ENCODE measurements around the gene RREB1.

DNA sequence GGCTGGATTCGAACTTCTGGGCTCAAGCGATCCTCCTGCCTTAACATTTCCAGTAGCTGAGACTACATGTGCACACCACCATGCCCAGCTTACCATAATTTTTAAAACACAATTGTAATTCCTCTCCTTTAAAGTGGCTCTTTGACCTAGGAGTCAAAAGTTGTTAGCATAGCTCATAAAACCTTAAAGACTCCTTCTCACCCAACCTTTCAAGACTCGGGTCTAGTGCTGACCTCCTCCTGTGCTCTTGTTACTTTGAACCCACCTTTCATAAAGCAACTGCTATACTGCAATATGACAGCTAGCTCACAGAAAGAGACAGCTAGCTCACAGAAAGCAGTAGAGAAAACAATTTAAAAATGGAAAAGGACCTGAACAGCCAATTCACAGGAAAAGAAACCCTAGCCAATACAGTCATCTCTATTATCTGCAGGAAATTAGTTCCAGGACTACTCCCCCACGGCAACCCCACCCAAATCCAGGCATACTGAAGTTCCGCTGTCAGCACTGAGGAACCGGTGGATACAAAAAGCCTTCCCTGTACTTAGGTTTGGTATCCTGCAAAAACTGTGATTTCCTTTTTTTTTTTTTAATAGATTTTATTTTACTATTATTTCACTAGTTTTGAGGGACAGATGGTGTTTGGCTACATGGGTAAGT is 185.0 kb downstream of the RREB1 start:
- TF ChIP-seq, protein P1, sequence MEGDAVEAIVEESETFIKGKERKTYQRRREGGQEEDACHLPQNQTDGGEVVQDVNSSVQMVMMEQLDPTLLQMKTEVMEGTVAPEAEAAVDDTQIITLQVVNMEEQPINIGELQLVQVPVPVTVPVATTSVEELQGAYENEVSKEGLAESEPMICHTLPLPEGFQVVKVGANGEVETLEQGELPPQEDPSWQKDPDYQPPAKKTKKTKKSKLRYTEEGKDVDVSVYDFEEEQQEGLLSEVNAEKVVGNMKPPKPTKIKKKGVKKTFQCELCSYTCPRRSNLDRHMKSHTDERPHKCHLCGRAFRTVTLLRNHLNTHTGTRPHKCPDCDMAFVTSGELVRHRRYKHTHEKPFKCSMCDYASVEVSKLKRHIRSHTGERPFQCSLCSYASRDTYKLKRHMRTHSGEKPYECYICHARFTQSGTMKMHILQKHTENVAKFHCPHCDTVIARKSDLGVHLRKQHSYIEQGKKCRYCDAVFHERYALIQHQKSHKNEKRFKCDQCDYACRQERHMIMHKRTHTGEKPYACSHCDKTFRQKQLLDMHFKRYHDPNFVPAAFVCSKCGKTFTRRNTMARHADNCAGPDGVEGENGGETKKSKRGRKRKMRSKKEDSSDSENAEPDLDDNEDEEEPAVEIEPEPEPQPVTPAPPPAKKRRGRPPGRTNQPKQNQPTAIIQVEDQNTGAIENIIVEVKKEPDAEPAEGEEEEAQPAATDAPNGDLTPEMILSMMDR (optimal IDR thresholded peaks at IDR 0.05 in 1 of 3, IDR thresholded peaks at IDR 0.05 in 1 of 3, conservative IDR thresholded peaks at IDR 0.05 in 1 of 3; ENCODE audit: extremely low read depth in 1 of 3, insufficient read depth in 2 of 3, low read length in 3 of 3): no peak
- TF ChIP-seq EZH2 (IDR thresholded peaks at IDR 0.05; ENCODE audit: low read length): no peak

Data from keratinocyte (primary cell).